Mucosa of descending colon (tissue), 3 donors: ENCODE measurements around the gene RAB37. TPM values are rescaled to one million over a fixed set of nuclear protein-coding genes. Genes with fewer than 3 reads are reported as not detected.

Source experiments
- ATAC-seq: fragments of 200-7000 bp; cut with Tn5 transposase; one replicate; pipeline ENCODE4 v1.9.1; 2020; ENCODE audit warnings: mild to moderate bottlenecking, moderate library complexity
- DNase-seq, 3 donors: peaks; one replicate each; pipeline ENCODE4 v3.0.0-alpha.2; 2020
- H3K36me3 ChIP-seq: fragments of 200-600 bp; one replicate; pipeline ENCODE4 v1.8.0; 2021; ENCODE audit warnings: low read depth, mild to moderate bottlenecking
- H3K4me1 ChIP-seq: fragments of 200-600 bp; one replicate; pipeline ENCODE4 v1.8.0; 2021; ENCODE audit warnings: low read depth, mild to moderate bottlenecking
- H3K4me3 ChIP-seq: fragments of 200-600 bp; one replicate; pipeline ENCODE4 v1.8.0; 2021; ENCODE audit warnings: mild to moderate bottlenecking
- H3K9me3 ChIP-seq: fragments of 200-600 bp; one replicate; pipeline ENCODE4 v1.8.0; 2021; ENCODE audit warnings: mild to moderate bottlenecking
- CTCF ChIP-seq: fragments of 200-600 bp; IDR thresholded peaks from one replicate; pipeline ENCODE4 v1.8.0; 2022; ENCODE audit warnings: antibody characterized with exemption, mild to moderate bottlenecking
- intact Hi-C, 2 donors: fragments of 100-400 bp; cut with DNase I in 1 of 2; cut with micrococcal nuclease in 1 of 2; formaldehyde crosslinking; loops; one replicate each; pipeline versions ENCODE4 v1.11.0 to v1.11.1; 2022; cut with DNase I, micrococcal nuclease
- total RNA-seq, 3 donors: library from RNA; stranded (reverse); fragmentation: NEBNext Ultra II Directional in 2 of 3; extraction: Animal tissue kit (Norgen Biotek cat#: 25700) in 2 of 3; gene quantifications; one replicate each; pipeline versions ENCODE4 v1.2.1 to v1.2.4, GENCODE V29; 2021 to 2023
- donor health status: DM: no; HTN: no; CAD: no; lungs with moderate emphysema.
- donor health status: DM: no; HTN: no; CAD: no.
- donor health status: DM: no; HTN: yes; CAD: no.

The RAB37 gene
- total RNA-seq, 3 donors from 2014 or later = 4.3 to 9.8 (median 9.0) TPM

- intact Hi-C loops = no loop called here
These were observed 5.8 kb upstream of the RAB37 start for GRCh38 chr17:74731347-74731605.

GRCh38 chr17:74732042-74732867 is 4.8 kb upstream of the RAB37 start:
- intact Hi-C loops = no loop called here
- DNase-seq (no peak), ATAC-seq (no peak)
- H3K4me1 ChIP-seq = peaks cover 6% of the 10 kb centered on the region
- H3K4me3 ChIP-seq = no peak overlapping the region
- H3K36me3 ChIP-seq = no peaks in the 10 kb centered on the region
- no peak for TF ChIP-seq CTCF
- no peaks in the 10 kb centered on the region for H3K9me3 ChIP-seq

More at GRCh38 chr17:74731347-74731605, 5.8 kb upstream of the RAB37 start:
- ATAC-seq = no peak
- DNase-seq = no peak
- H3K4me1 ChIP-seq = no peaks in the 10 kb centered on the region
- no peaks in the 10 kb centered on the region for H3K36me3 ChIP-seq
- H3K4me3 ChIP-seq = no peak overlapping the region
- no peak for TF ChIP-seq CTCF
- no peaks in the 10 kb centered on the region for H3K9me3 ChIP-seq

GRCh38 chr17:74733365-74734122 is 3.5 kb upstream of the RAB37 start:
- Histone ChIP-seq H3K9me3 (no peaks in the 10 kb centered on the region), H3K36me3 (no peaks in the 10 kb centered on the region), H3K4me1 (peaks cover 16% of the 10 kb centered on the region), H3K4me3 (no peak overlapping the region)
- no peak for ATAC-seq
- no peak for TF ChIP-seq CTCF
- intact Hi-C loops = no loop called here
- DNase-seq = peak in 1 of 3 donors; percentile 27

GRCh38 chr17:74734256-74734655 is 2.8 kb upstream of the RAB37 start:
- intact Hi-C loops = no loop called here
- no peak for ATAC-seq
- TF ChIP-seq CTCF = no peak

GRCh38 chr17:74737299-74738050 is 419 bp downstream of the RAB37 start:
- H3K9me3 ChIP-seq = no peaks in the 10 kb centered on the region
- H3K36me3 ChIP-seq = no peaks in the 10 kb centered on the region
- H3K4me3 ChIP-seq = no peak overlapping the region
- peaks cover 31% of the 10 kb centered on the region for H3K4me1 ChIP-seq
- DNase-seq (peak in 1 of 3 donors; percentile 67), ATAC-seq (peak; percentile 23)
- intact Hi-C loops = no loop called here
- TF ChIP-seq CTCF = no peak

More at GRCh38 chr17:74734256-74734655, 2.8 kb upstream of the RAB37 start:
- no peaks in the 10 kb centered on the region for H3K9me3 ChIP-seq
- H3K36me3 ChIP-seq = no peaks in the 10 kb centered on the region
- no peak overlapping the region for H3K4me3 ChIP-seq
- DNase-seq = no peak
- peaks cover 22% of the 10 kb centered on the region for H3K4me1 ChIP-seq
